ENCODE data around the gene UTP4.
"Not testable (repeated sequence)": the region's sequence is repeated elsewhere in the genome, so short reads cannot be mapped to it uniquely, and the experiment has no call there.

Gene UTP4

GRCh38 chr16:69111216-69111875 is 21.1 kb upstream of the UTP4 start:
- no peak for DNase-seq

- DNase-seq, result no peak
These were observed 20.6 kb upstream of the UTP4 start for GRCh38 chr16:69111876-69112230.

GRCh38 chr16:69112285-69113129 is 19.9 kb upstream of the UTP4 start:
- DNase-seq, result peak; percentile 24

GRCh38 chr16:69113216-69113615 is 19.2 kb upstream of the UTP4 start:
- DNase-seq, result no peak

GRCh38 chr16:69114346-69114975 is 18.0 kb upstream of the UTP4 start:
- DNase-seq, result no peak

- DNase-seq, result no peak
These were observed 17.5 kb upstream of the UTP4 start for GRCh38 chr16:69114976-69115355.

- no peak for DNase-seq
These were observed 17.1 kb upstream of the UTP4 start for GRCh38 chr16:69115361-69115760.

- no peak for DNase-seq
These were observed 16.6 kb upstream of the UTP4 start for GRCh38 chr16:69115837-69116236.

GRCh38 chr16:69116256-69116875 is 16.1 kb upstream of the UTP4 start:
- no peak for DNase-seq

- no peak for DNase-seq
These were observed 15.5 kb upstream of the UTP4 start for GRCh38 chr16:69116906-69117305.

- no peak for DNase-seq
These were observed 14.0 kb upstream of the UTP4 start for GRCh38 chr16:69118468-69118867.

GRCh38 chr16:69118994-69119393 is 13.5 kb upstream of the UTP4 start:
- no peak for DNase-seq

GRCh38 chr16:69119536-69119935 is 12.9 kb upstream of the UTP4 start:
- DNase-seq, result no peak

- no peak for DNase-seq
These were observed 12.3 kb upstream of the UTP4 start for GRCh38 chr16:69120096-69120664.

- peak; percentile 71 for DNase-seq
These were observed 8.5 kb upstream of the UTP4 start for GRCh38 chr16:69123910-69124309.

GRCh38 chr16:69124406-69124805 is 8.0 kb upstream of the UTP4 start:
- DNase-seq, result not testable (repeated sequence)

GRCh38 chr16:69124961-69125360 is 7.5 kb upstream of the UTP4 start:
- not testable (repeated sequence) for DNase-seq

GRCh38 chr16:69126221-69126620 is 6.2 kb upstream of the UTP4 start:
- DNase-seq, result no peak

GRCh38 chr16:69126801-69127200 is 5.6 kb upstream of the UTP4 start:
- not testable (repeated sequence) for DNase-seq

GRCh38 chr16:69127966-69128510 is 4.4 kb upstream of the UTP4 start:
- no peak for DNase-seq

GRCh38 chr16:69130461-69130860 is 2.0 kb upstream of the UTP4 start:
- DNase-seq, result no peak

- DNase-seq, result no peak
These were observed 1.1 kb upstream of the UTP4 start for GRCh38 chr16:69131167-69131838.

Data from CD4-positive, alpha-beta T cell treated with Interleukin-4 for 4 hours (primary cell).